Measurements from ENCODE around the gene PFKFB2. TPM values are rescaled to one million over a fixed set of nuclear protein-coding genes. Genes with fewer than 3 reads are reported as not detected.

PFKFB2 gene
- total RNA-seq, 4 donors from 2014 or later: 44.6 to 150 (median 116) TPM

GRCh38 chr1:207102146-207102545 is 49.1 kb downstream of the PFKFB2 start:
- H3K9me3 ChIP-seq: no peaks in the 10 kb centered on the region
- H3K4me3 ChIP-seq: no peak overlapping the region
- DNase-seq: no peak
- H3K36me3 ChIP-seq: no peaks in the 10 kb centered on the region
- no peaks in the 10 kb centered on the region for H3K27me3 ChIP-seq
- TF ChIP-seq CTCF (IDR thresholded peaks at IDR 0.05) (no peak), POLR2A (IDR thresholded peaks at IDR 0.05) (no peak)
- H3K27ac ChIP-seq: no peak overlapping the region
- H3K4me1 ChIP-seq: no peaks in the 10 kb centered on the region

DNA sequence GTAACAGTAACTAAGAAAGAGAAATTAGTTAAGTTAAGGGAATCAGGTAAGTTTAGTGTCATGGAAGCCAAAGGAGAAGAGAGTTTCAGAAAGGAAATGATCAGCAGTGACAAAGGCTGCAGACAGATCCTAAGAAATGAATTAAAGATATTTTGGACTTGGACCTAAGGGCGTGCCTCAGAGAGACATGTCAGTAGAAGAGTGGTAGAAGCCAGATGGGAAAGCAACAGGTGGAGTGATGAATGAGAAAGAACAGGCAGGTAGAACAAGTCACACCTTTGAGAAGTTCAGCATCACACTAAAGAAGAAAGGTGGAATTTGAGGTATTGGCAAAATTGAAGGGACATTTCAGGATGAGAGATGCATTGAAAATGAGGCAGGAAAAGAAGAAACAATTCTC is 49.6 kb downstream of the PFKFB2 start:
- H3K9me3 ChIP-seq: no peaks in the 10 kb centered on the region
- no peaks in the 10 kb centered on the region for H3K4me1 ChIP-seq
- no peak overlapping the region for H3K27ac ChIP-seq
- DNase-seq: no peak
- no peaks in the 10 kb centered on the region for H3K27me3 ChIP-seq
- no peaks in the 10 kb centered on the region for H3K36me3 ChIP-seq
- no peak overlapping the region for H3K4me3 ChIP-seq
- no peak for TF ChIP-seq POLR2A (IDR thresholded peaks at IDR 0.05)
- no peak for TF ChIP-seq CTCF (IDR thresholded peaks at IDR 0.05)

DNA sequence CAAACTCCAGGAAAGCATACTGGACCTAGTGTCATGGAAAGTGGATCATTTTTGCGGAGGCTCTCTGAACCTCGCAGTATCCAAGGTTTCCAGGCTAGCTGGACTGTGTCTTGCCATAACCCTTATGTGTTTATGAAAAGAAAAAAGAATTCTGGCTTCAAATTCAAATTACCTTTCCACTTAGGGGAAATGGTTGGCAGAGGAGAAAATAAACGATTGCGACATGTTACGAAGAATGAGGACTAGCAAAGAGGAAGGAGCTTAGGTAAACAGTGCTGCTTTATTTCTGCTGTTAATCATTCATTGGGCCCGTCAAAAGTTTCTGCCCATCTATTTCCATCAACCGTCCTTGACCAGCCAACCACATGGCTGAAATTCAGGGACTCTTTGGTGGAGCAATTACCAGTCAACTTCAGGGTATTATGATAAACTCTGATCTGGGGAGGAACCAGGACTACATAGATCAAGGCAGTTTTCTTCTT is 50.9 kb downstream of the PFKFB2 start, which contains the start of gene C4BPA:
Gene C4BPA, plus strand, starts transcription at position 342 of the 482 bp plus-strand sequence. CDS start 8,793 bp downstream, outside the sequence.
- Histone ChIP-seq H3K9me3 (no peaks in the 10 kb centered on the region), H3K27me3 (no peaks in the 10 kb centered on the region), H3K27ac (no peak within 1 kb of the TSS), H3K36me3 (no peaks in the 10 kb centered on the region), H3K4me1 (no peaks in the 10 kb centered on the region), H3K4me3 (no peak within 1 kb of the TSS)
- no peak for DNase-seq
- no peak for TF ChIP-seq CTCF (IDR thresholded peaks at IDR 0.05)
- TF ChIP-seq POLR2A (IDR thresholded peaks at IDR 0.05): no peak

- TF ChIP-seq CTCF (IDR thresholded peaks at IDR 0.05) (no peak), POLR2A (IDR thresholded peaks at IDR 0.05) (no peak)
- H3K27me3 ChIP-seq: no peaks in the 10 kb centered on the region
- no peaks in the 10 kb centered on the region for H3K4me1 ChIP-seq
- H3K36me3 ChIP-seq: no peaks in the 10 kb centered on the region
- no peak overlapping the region for H3K4me3 ChIP-seq
- H3K27ac ChIP-seq: no peak overlapping the region
- peak in 1 of 3 donors; percentile 52 for DNase-seq
- H3K9me3 ChIP-seq: no peaks in the 10 kb centered on the region
Observed at GRCh38 chr1:207109004-207109403, 55.9 kb downstream of the PFKFB2 start.

DNA sequence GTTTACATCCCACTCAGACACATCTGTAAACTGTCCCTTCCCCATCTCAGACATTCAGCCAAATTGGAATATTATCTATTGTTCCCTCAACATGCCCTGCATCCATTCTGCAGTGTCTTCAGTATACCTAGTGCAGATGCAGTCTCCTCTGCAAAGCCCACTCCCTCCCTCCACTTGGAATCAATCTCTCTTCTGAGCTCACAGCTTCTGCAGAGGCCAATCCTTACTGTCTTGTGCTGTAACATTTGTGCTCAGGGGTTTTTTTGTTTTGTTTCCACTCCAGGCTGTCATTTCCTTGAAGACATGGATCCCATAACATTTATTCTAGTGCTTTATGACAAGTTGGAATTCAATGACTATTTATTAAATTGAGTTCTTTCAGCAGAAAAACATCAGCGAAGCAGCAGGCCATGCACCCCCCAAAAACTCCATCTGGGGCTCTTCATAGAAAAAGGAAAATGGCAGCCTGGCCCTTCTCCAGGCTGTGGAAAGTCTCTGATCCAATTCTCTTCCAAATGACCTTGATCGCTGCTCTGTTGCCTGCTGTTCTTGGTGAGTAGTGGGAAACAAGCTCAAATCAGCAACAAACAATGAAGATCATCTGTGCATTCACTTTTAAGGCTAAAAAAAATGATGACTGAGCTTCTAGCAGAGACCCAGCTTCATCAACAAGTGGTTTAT is 59.7 kb downstream of the PFKFB2 start:
- Histone ChIP-seq H3K9me3 (no peaks in the 10 kb centered on the region), H3K27me3 (no peaks in the 10 kb centered on the region), H3K27ac (no peak overlapping the region), H3K36me3 (no peaks in the 10 kb centered on the region), H3K4me1 (no peaks in the 10 kb centered on the region), H3K4me3 (no peak overlapping the region)
- DNase-seq: no peak
- no peak for TF ChIP-seq CTCF (IDR thresholded peaks at IDR 0.05)
- TF ChIP-seq POLR2A (IDR thresholded peaks at IDR 0.05): no peak
